Nephron progenitor cell (in vitro differentiated cells): ENCODE results near the gene SERPINE2.

Experiments used
- DNase-seq: peaks from one replicate; pipeline ENCODE4 v3.0.0; 2021
- H3K27ac Mint-ChIP-seq: 2 replicates; pipeline ENCODE4 v1.8.0; 2021; ENCODE audit warnings: mild to moderate bottlenecking, moderate library complexity, mixed read lengths
- H3K27me3 Mint-ChIP-seq: 2 replicates; pipeline ENCODE4 v1.8.0; 2021; ENCODE audit warnings: mild to moderate bottlenecking, low read depth, mixed read lengths; ENCODE audit not compliant: poor library complexity
- H3K36me3 Mint-ChIP-seq: 2 replicates; pipeline ENCODE4 v1.8.0; 2021; ENCODE audit warnings: low read depth, mixed read lengths
- H3K4me1 Mint-ChIP-seq: 2 replicates; pipeline ENCODE4 v1.8.0; 2021; ENCODE audit warnings: mixed read lengths
- H3K4me3 Mint-ChIP-seq: 2 replicates; pipeline ENCODE4 v1.8.0; 2021; ENCODE audit warnings: mild to moderate bottlenecking, moderate library complexity, mixed read lengths
- H3K9me3 Mint-ChIP-seq: 2 replicates; pipeline ENCODE4 v1.8.0; 2021; ENCODE audit warnings: mild to moderate bottlenecking, moderate library complexity, mixed read lengths
- CTCF ChIP-seq: fragments of 200-600 bp; sonication (generic); IDR thresholded peaks from 2 replicates; pipeline ENCODE4 v1.5.0; 2021; ENCODE audit warnings: antibody characterized with exemption

Gene SERPINE2

GRCh38 chr2:224069172-224069571 is 30.1 kb upstream of the SERPINE2 start:
- no peak overlapping the region for H3K4me3 Mint-ChIP-seq
- peaks cover 13% of the 10 kb centered on the region for H3K4me1 Mint-ChIP-seq
- no peak for DNase-seq
- H3K27ac Mint-ChIP-seq, result no peak overlapping the region
- no peaks in the 10 kb centered on the region for H3K9me3 Mint-ChIP-seq
- no peaks in the 10 kb centered on the region for H3K36me3 Mint-ChIP-seq
- H3K27me3 Mint-ChIP-seq, result peaks cover 10% of the 10 kb centered on the region
- TF ChIP-seq CTCF, result no peak

GRCh38 chr2:224063298-224063648 is 24.2 kb upstream of the SERPINE2 start:
- Mint-ChIP-seq H3K36me3 (no peaks in the 10 kb centered on the region), H3K27me3 (no peaks in the 10 kb centered on the region), H3K9me3 (no peaks in the 10 kb centered on the region), H3K4me1 (peaks cover 8% of the 10 kb centered on the region), H3K4me3 (no peak overlapping the region), H3K27ac (no peak overlapping the region)
- no peak for TF ChIP-seq CTCF
- DNase-seq, result no peak

- H3K27me3 Mint-ChIP-seq, result no peaks in the 10 kb centered on the region
- peaks cover 4% of the 10 kb centered on the region for H3K9me3 Mint-ChIP-seq
- DNase-seq, result no peak
- no peaks in the 10 kb centered on the region for H3K36me3 Mint-ChIP-seq
- H3K27ac Mint-ChIP-seq, result no peak overlapping the region
- peaks cover 8% of the 10 kb centered on the region for H3K4me1 Mint-ChIP-seq
- no peak for TF ChIP-seq CTCF
- H3K4me3 Mint-ChIP-seq, result no peak overlapping the region
Observed at GRCh38 chr2:224062481-224063297, 23.6 kb upstream of the SERPINE2 start.

- Mint-ChIP-seq H3K4me3 (no peak overlapping the region), H3K27ac (no peak overlapping the region), H3K36me3 (no peaks in the 10 kb centered on the region), H3K27me3 (no peaks in the 10 kb centered on the region), H3K4me1 (peaks cover 8% of the 10 kb centered on the region), H3K9me3 (peaks cover 4% of the 10 kb centered on the region)
- no peak for DNase-seq
- no peak for TF ChIP-seq CTCF
Observed at GRCh38 chr2:224060783-224061482, 21.8 kb upstream of the SERPINE2 start.

- Mint-ChIP-seq H3K9me3 (peaks cover 9% of the 10 kb centered on the region), H3K4me3 (no peak overlapping the region), H3K27ac (no peak overlapping the region), H3K4me1 (peaks cover 8% of the 10 kb centered on the region), H3K27me3 (no peaks in the 10 kb centered on the region), H3K36me3 (no peaks in the 10 kb centered on the region)
- no peak for DNase-seq
- no peak for TF ChIP-seq CTCF
Observed at GRCh38 chr2:224059178-224059577, 20.1 kb upstream of the SERPINE2 start.
